Renal cortex interstitium (tissue), 11 donors: ENCODE measurements around the gene MRPS24. TPM values are rescaled to one million over a fixed set of nuclear protein-coding genes. Genes with fewer than 3 reads are reported as not detected.

Experiments
- DNase-seq, 11 donors: peaks; one replicate each; pipeline ENCODE4 v3.0.0-alpha.2; 2013; ENCODE audit warnings: low read depth in 9 of 11, low spot score in 4 of 11; ENCODE audit errors: extremely low read depth in 1 of 11
- polyA plus RNA-seq, 3 donors: library from polyadenylated mRNA; unstranded; fragments of 120-200 nt; gene quantifications; one replicate each; pipeline ENCODE4 v1.2.1, GENCODE V29; 2013; ENCODE audit not compliant: insufficient read length in 3 of 3

Gene MRPS24
- polyA plus RNA-seq, 3 donors, result 65.3 to 88.8 (median 87.6) TPM

DNA sequence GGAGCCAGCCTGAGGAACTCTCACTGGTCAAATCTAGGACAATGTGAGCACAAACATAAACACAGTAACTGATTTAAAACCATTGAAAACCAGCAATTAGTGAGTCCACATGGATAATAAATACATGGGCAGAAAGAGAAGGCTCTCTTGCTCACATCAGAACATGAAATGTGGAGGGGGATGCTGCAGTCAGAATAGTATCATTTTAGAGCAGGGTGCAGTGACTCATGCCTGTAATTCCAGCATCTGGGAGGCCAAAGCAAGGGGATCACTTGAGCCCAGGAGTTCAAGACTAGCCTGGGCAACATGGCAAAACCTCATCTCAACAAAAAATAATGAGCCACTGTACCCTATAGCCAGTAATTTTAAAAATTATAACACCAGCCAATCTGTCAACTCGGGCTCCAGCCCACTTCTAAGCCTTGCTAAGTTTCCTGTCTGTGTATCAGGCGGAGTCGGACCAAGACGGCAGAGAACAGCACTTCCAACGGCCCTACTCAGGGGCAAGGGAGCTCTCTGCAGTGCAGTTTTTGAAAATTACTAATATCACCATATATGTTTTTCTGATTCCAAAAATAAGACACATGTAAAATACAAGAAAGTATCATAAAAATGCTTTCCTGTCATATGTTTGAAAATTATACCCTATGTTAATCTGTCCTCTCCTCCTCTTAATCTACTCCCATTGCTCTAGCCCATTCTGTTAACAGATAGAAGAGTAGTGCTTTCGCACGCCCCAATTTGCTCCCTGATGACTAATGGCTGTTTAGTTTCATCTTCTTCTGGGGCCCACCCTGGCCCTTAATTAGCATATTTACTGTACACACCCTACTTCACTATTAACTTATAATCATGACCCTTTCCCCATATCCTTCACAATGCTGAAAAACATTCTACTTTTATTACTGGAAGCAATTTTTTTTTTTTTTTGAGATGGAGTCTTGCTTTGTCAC, 20.0 kb upstream of the MRPS24 start:
- no peak for DNase-seq

DNA sequence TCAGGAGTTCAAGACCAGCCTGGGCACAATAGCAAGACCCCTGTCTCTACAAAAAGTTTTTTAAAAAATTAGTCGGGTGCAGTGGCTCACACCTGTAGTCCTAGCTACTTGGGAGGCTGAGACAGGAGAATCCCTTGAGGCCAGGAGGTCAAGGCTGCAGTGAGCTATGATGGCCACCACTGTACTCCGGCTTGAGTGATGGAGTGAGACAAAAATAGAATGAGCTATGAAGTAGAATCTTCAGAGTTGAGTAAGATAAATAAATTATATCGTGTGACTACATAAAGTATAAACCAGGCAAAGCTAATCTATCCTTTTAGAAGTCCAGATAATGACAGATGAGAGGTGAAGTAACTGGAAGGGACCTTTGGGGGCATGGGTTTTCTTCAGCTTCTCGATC, 15.3 kb upstream of the MRPS24 start:
- DNase-seq, result no peak

DNA sequence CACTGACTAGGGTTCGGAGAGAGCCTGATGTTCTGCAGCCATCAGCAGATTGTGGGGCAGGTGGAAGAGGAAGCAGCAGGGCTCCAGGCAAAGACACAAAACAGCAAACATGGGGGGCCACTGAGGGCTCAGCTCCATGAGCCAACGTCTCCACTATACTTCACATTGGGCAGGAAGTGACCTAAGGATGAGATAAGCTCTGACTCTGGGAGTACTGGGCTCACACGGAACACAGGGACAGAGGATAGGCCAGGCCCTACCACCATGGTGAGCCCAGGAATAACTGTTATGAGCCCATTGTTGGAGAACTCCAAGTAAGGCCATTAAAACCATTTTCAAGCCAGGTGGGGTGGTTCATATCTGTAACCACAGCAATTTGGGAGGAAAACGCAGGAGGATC, 14.9 kb upstream of the MRPS24 start:
- DNase-seq, result no peak

DNA sequence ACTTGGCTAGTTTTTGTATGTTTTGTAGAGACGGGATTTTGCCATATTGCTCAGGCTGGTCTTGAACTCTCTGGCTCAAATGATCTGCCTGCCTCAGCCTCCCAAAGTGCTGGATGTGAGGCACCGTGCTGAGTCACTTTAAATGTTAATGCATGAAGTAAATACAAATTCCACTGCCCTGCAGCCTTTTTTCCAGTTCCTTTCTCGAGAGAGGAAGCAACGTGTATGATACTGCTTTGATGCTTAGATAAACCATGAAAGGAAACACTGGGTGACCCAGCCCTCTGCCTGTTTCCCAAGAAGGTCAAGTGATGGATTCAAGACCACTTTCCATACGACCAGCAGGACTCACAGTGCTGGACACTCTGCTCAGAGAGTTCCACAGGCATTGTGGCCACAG, 11.3 kb upstream of the MRPS24 start:
- DNase-seq, result no peak

DNA sequence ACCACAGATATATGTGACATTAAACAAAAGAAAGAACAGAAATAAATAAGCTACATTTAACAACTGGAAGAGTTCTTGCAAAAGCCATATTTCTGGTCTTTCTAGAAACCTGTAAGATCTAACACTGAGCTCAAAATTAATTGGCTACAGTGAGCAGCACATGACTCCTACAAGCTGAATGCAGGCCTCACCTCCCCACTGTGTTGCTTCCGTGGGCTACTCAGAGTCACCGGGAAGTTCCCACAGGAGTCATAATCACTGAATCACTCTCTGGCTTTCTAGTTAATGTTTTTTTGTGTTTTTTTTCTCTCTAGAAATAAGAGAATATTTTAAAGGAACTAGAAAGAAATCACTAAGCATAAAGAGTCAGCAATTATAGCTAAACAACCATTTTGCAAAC, 10.2 kb upstream of the MRPS24 start:
- no peak for DNase-seq

DNA sequence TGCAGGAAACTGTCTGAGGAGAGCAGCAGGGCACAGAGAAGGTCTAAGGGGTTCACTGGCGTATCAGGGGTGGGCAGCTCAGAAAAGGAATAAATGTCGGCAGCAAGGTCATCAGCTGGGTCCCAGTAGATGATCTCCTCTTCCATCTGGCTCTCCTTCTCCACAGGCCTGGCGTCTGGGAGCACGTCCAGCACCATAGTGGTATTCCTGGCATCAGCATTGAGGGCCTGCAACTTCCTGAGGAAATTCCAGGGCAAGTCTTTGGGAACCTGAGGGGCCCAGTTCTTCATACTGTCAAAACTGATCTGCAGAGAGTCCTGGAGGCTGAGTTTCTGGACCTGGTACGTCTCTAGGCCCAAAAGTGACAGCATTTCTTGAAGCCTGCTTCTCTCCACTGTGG, 9.6 kb upstream of the MRPS24 start:
- DNase-seq, result no peak

DNA sequence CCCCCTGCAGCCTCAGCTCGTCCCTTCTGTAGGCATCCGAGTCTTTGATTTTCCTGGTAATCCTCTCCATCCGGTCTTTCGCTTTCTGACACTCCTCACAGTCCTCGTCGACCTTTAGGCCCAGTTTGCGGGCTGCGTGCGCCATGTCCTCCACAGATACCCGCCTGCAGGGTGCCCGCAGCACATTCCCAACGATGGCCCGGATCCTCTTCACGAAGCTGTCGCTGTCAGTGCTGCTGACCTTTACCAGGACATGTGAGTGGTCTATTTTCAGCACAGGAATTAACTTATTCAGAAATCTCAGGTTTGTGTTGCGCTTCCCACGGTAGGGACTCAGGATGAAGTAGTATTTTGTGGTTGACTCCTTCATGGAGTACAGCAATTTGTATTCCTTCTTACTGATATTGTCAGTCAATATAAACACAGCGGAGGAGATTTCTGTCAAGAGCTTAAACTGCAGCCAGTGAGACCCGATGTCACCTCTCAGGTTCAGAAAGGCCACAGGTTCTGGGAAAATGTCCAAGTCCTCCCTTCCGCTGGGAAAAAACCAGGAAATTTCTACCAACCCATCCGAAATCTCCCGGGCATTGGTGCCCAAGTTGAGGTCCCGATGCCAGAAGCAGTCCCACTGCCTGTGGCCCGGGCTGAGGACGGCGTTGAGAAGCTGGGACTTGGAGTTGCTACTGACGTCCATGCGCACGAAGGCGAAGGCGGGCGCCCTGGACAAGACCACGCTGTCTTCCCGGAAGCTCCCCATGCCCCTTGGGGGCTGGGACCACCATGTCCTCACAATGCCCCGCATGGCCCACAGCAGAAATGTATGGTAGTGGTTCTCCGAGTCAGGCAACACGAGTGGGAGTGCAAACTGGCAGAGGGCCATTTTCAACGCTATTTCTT, 8.9 kb upstream of the MRPS24 start:
- no peak for DNase-seq

DNA sequence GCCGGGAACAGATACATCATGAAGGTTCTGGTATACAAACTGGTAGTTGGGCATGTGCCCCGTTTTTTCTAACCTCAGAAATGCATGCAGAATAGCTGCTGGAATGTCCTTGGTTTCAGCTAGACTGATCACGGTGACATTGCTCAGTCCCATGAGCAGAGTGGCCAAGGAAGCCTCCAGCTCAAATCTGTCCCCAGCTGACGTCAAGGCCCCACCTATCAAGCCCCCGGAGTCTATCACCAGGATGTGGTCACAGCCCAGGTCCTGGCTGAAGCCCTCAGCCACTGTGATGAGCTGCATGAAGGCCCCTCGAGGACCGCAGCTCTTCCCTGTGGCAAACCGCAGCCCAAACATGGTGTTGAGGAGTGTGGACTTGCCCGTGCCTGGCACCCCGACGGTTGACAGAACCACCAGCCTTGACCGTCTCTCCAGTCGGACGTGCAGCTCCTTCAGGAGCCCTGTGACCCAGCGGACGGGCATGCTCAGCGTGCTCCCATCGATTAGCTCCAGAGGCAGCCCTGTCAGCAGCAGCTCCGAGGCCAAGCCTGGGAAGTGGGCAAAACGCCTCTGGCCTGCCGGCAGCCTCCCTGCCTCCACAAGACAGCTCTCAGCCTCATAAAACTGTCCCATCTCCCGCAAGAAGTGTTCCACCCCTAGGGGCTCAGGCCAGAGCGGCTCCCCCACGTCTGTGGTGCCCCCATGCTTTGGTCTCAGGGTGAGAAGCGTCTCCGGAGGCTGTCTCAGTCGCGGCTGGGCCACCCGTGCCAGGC, 7.8 kb upstream of the MRPS24 start:
- DNase-seq, result no peak

DNA sequence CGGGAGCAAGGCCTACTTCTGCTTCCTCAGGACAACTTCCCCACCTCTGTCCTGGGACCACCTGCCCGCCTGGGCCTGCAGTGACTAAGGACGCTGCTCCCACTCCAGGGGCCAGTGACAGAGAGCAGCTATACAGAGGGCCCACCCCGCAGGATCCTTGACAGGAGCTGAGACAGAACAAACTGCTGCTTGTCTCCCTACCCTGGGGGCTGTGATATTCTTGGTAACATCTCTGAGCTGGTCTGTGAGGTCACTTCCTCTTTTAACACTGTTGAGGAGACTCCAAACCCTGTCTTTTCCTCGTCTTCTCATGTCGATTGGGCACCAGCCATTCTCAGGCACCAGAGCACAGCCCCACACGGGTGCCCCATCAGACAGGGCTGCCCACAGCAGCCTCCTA, 6.9 kb upstream of the MRPS24 start:
- no peak for DNase-seq

DNA sequence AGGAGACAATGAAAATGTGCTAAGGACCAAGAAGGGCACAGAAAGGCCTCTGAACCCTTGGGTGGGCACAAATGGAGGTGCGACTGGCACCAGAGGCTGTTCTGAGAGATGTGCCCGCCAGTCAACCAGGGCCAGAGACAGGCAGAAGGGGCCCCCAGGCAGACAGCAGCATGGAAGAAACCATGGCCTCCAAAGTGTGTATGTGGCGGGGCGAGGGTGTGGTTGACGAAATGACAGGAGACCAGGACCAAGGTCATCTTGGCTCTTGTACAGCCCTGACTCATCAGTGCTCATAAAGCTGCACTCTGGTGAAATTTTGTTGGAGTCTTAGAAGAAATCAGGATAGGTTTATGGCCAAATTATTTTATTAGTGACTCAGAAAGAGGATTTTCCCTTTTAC, 4.0 kb upstream of the MRPS24 start:
- no peak for DNase-seq

DNA sequence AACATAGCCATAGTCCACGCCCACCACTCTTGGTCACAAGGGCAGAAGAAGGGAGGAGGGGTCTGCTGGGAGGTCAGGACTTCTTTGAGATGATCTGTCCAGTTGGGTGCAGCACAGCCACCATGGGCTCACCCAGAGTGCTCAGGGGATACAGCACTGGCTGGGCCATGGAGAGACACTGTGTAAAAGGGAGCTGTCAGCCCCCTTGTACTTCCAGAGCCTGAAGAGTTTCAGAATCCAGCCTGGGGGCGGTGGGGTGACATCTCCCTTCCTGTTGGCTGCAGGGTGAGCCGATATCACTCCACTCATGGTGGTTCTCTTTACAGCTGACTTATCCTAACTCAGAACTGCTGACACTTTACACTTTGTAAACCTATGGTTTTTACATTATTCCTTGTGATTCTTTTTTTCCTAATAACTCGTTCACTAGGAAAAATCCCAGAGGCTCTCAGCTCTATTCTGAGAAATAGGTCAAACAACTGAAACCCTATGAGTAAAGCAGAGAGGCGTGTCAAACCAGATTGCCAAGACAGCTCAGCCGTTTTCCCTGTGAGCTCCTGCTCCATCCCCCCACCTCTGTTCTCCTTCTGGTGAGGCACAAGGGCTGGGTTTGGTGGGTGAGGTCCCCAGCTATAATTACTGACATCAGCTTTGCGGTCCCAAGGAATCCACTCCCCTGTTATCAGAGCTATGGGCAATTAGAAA, 3.2 kb upstream of the MRPS24 start:
- DNase-seq, result no peak

DNA sequence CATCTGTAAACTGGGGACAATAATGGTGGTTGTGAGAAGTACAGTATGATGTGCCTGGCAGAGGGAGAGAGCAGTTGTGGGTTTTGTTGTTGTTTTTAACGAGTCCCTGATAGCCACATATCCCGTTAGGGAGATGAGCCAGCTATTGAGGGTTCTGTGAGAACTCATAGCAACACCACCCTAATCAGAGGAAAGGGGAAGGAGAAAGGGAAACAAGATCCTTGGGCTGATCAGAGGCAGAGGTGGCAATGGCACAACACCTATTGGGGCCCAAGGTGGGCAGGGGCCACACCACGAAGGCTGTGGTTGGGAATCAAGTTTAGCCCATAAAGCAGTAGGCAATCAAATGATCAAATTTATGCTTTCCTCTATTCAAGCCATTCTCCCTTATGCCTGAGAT, 1.7 kb upstream of the MRPS24 start:
- no peak for DNase-seq

DNA sequence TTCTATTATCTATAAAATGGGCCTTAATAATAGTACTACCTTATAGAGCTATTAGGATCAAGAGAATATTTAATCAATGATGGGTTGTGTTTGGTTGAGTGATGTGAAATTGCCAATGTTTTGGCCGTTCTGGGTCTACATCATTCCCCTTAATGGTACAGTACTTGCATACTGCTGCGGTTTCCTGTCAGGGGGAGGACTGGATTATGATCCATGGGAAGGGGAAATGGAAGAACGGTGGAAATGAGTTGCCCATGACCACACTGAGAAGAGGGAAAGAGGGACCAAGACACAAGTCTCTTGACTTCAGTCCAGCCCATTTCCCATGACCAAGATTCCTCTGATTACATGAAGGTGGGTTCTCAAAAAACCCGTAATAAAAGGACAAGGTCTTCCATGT, 999 bp upstream of the MRPS24 start:
- DNase-seq, result no peak

DNA sequence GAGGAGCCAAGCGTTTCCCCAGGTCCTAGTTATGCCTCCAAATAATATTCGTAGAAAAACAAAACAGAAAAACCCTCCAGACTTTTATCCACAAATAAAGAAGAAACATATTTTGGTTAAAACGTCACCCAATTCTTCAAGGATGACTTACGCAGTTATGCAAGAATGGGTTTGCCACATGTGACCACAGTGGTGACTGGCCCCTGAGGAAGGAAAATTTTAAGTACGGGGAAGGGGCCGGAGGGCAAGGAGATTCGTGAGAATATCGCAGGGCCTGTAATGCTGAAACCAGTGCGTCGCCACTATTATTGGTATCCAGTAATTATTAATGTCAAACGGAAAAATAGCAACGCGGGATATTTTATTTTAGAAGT, 537 bp upstream of the MRPS24 start:
- peak in 5 of 11 donors; percentile 7 to 34 (median 25) for DNase-seq

DNA sequence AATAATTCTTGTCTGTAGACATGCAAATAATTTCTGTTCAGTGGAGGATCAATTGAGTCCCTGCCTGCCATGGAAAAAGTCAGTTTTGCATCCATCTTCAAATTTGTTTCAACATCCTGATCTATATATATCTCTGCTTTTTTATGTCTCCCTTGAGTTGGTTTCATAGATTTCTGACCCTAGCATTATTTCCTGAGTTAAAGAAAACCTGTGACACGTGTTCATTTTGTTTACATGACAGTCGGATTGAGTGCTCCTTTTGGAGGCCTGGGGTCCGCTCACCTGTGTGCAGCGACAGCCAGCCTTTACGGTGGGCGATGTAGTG, 674 bp downstream of the MRPS24 start:
- peak in 1 of 11 donors; percentile 11 for DNase-seq

DNA sequence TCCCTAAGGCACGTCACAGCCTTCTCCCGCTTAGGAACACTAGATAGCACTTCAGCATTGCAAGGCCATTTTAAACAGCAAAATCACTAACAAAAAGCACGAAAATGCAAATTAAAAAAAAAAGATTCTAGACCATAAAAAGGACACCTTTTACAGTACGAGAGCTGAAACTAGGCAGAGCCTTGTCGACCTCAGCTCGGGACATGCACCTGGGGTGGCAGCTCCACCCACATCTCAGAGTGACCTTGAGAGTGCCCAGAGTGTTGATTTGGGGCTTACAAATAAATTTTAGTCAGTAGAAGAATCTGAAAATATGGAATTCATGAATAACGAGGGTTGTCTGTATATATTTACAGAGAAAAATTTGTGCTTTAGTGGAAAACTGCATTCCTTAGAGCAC, 1.1 kb downstream of the MRPS24 start:
- DNase-seq, result no peak

DNA sequence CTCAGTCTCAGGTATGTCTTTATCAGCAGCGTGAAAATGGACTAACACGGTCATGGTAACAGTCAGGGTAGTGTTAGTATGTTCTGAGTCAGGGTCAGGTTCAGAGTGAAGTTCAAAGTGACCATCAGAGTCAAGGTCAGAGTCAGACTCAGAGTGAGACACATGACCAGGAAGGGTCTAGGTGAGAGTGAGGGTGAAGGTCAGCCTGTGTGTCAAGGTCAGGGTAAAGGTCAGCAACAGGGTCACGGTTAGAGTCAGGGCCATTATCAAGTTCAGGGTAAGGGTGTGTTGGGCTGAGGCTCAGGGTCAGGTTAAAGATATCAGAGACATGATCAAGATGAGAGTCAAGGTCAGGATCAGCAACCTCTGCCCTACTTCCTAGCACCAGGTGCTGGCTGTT, 4.0 kb downstream of the MRPS24 start:
- DNase-seq, result no peak

DNA sequence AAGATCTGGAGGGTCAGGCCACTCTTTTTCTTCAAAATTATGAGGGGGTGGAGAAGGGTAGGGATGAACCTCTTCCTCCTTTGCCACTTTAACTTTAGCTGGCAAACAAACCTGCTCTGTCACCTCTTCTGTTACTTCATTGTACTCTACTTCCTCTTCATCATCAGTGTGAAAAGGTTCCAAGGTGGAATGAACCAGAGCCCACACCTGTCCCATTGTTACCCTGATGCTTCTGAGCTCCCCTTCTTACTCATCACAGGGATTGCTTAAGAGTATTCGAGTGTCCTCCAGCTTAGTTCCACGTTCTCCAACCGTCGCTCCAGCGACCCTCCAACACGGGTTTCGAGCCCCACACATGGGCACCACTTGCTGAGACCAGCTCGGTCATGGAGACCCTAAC, 5.2 kb downstream of the MRPS24 start:
- no peak for DNase-seq

DNA sequence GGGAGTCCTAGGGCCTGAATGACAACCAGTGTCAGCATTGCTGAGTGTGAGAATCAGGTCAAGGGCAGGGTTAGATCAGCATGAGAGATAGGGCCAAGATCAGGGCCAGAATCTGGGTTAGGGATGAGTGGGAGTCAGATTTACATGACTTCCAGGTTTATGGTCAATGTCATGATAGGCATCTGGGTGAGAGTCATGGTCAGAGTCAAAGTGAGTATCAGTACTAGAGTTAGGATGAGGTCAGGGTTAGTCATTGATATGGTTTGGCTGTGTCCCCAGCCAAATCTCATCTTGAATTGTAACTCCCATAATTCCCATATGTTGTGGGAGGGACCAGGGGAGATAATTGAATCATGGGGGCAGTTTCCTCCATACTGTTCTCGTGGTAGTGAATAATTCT, 12.3 kb downstream of the MRPS24 start:
- no peak for DNase-seq
